MM.1S (cell line): ENCODE data around the gene CD74.

ENCODE experiments used
- DNase-seq: peaks from one replicate; pipeline ENCODE4 v3.0.0-alpha.2; 2015
- H2AFZ ChIP-seq: fragments of 300-600 bp; sonication (generic); 2 replicates; pipeline ENCODE4 v1.6.0; 2016; ENCODE audit warnings: antibody characterized with exemption, low read length
- H3F3A ChIP-seq: fragments of 300-600 bp; sonication (generic); 2 replicates; pipeline ENCODE4 v1.6.1; 2016; ENCODE audit warnings: mild to moderate bottlenecking, antibody characterized with exemption, low read length, moderate library complexity, mixed read lengths; ENCODE audit not compliant: insufficient read depth
- H3K27ac ChIP-seq: fragments of 300-600 bp; sonication (generic); 2 replicates; pipeline ENCODE4 v1.5.1; 2016; ENCODE audit warnings: mild to moderate bottlenecking, low read length
- H3K27me3 ChIP-seq: fragments of 300-600 bp; sonication (generic); replicated peaks from 2 replicates; pipeline ENCODE4 v1.6.0; 2016; ENCODE audit warnings: low read length; ENCODE audit not compliant: insufficient read depth
- H3K36me3 ChIP-seq: fragments of 300-600 bp; sonication (generic); replicated peaks from 2 replicates; pipeline ENCODE4 v1.6.1; 2016; ENCODE audit warnings: mild to moderate bottlenecking, low read length, mixed read lengths; ENCODE audit not compliant: insufficient read depth
- H3K4me1 ChIP-seq: fragments of 300-600 bp; sonication (generic); 2 replicates; pipeline ENCODE4 v1.6.1; 2016; ENCODE audit warnings: low read length, mixed read lengths
- H3K4me2 ChIP-seq: fragments of 300-600 bp; sonication (generic); 2 replicates; pipeline ENCODE4 v1.6.0; 2016; ENCODE audit warnings: low read depth, low read length
- H3K4me3 ChIP-seq: fragments of 300-600 bp; sonication (generic); 2 replicates; pipeline ENCODE4 v1.5.1; 2016; ENCODE audit warnings: low read length, mixed read lengths
- H3K79me2 ChIP-seq: fragments of 300-600 bp; sonication (generic); 2 replicates; pipeline ENCODE4 v1.6.1; 2016; ENCODE audit warnings: mixed run types, low read length, mixed read lengths
- H3K9ac ChIP-seq: fragments of 300-600 bp; sonication (generic); 2 replicates; pipeline ENCODE4 v1.6.1; 2016; ENCODE audit warnings: low read length, mixed read lengths
- H3K9me2 ChIP-seq: fragments of 300-600 bp; sonication (generic); replicated peaks from 2 replicates; pipeline ENCODE4 v1.6.1; 2016; ENCODE audit warnings: mild to moderate bottlenecking, low read length, mixed read lengths; ENCODE audit not compliant: insufficient read depth
- H3K9me3 ChIP-seq: fragments of 300-600 bp; sonication (generic); replicated peaks from 2 replicates; pipeline ENCODE4 v1.6.1; 2016; ENCODE audit warnings: mild to moderate bottlenecking, low read length, mixed read lengths; ENCODE audit not compliant: insufficient read depth
- H4K20me1 ChIP-seq: fragments of 300-600 bp; sonication (generic); 2 replicates; pipeline ENCODE4 v1.6.1; 2016; ENCODE audit warnings: mild to moderate bottlenecking, low read length, moderate library complexity, mixed read lengths; ENCODE audit not compliant: insufficient read depth
- CTCF ChIP-seq: fragments of 300-600 bp; sonication (generic); IDR thresholded peaks from 2 replicates; pipeline ENCODE4 v1.5.1; 2016; ENCODE audit warnings: antibody characterized with exemption, low read length, mixed read lengths
- EZH2 ChIP-seq: fragments of 300-600 bp; sonication (generic); optimal IDR thresholded peaks from 2 replicates; pipeline ENCODE3; 2017; ENCODE audit warnings: low read depth, mild to moderate bottlenecking, antibody characterized with exemption, low read length, mixed read lengths
- EZH2phosphoT487 ChIP-seq: fragments of 300-600 bp; sonication (generic); IDR thresholded peaks from 2 replicates; pipeline ENCODE4 v1.6.1; 2018; ENCODE audit warnings: antibody characterized with exemption, low read length

Gene CD74

GRCh38 chr5:150372639-150373038, 40.1 kb downstream of the CD74 start:
- peaks cover 14% of the 10 kb centered on the region for H3K36me3 ChIP-seq
- TF ChIP-seq EZH2 (no peak), EZH2phosphoT487 (no peak), CTCF (no peak)
- no peak overlapping the region for H3K9ac ChIP-seq
- no peaks in the 10 kb centered on the region for H3F3A ChIP-seq
- H3K9me3 ChIP-seq: no peaks in the 10 kb centered on the region
- no peak overlapping the region for H2AFZ ChIP-seq
- no peak for DNase-seq
- H3K4me2 ChIP-seq: no peak overlapping the region
- no peaks in the 10 kb centered on the region for H3K9me2 ChIP-seq
- H4K20me1 ChIP-seq: no peaks in the 10 kb centered on the region
- no peaks in the 10 kb centered on the region; the same call in 1 of the 2 replicates for H3K79me2 ChIP-seq
- H3K27me3 ChIP-seq: no peaks in the 10 kb centered on the region
- H3K4me1 ChIP-seq: no peaks in the 10 kb centered on the region
- no peak overlapping the region for H3K4me3 ChIP-seq
- H3K27ac ChIP-seq: no peak overlapping the region

- TF ChIP-seq EZH2 (no peak), EZH2phosphoT487 (no peak), CTCF (no peak)
- no peaks in the 10 kb centered on the region for H3K9me2 ChIP-seq
- peaks cover 9% of the 10 kb centered on the region for H3K36me3 ChIP-seq
- H3K79me2 ChIP-seq: peaks cover 14% of the 10 kb centered on the region; the same call in 1 of the 2 replicates
- no peak overlapping the region for H3K4me2 ChIP-seq
- no peak overlapping the region for H3K9ac ChIP-seq
- no peaks in the 10 kb centered on the region for H3K27me3 ChIP-seq
- no peak overlapping the region for H2AFZ ChIP-seq
- no peak overlapping the region for H3K27ac ChIP-seq
- H3K4me3 ChIP-seq: no peak overlapping the region
- no peaks in the 10 kb centered on the region for H3K4me1 ChIP-seq
- no peaks in the 10 kb centered on the region for H3F3A ChIP-seq
- H4K20me1 ChIP-seq: no peaks in the 10 kb centered on the region; the same call in 1 of the 2 replicates
- no peaks in the 10 kb centered on the region for H3K9me3 ChIP-seq
- DNase-seq: no peak
Measured at GRCh38 chr5:150368526-150368925, 44.2 kb downstream of the CD74 start.

- Histone ChIP-seq H3K27me3 (no peaks in the 10 kb centered on the region), H3K4me3 (no peak overlapping the region), H3K9me2 (no peaks in the 10 kb centered on the region), H3K9ac (no peak overlapping the region), H3K4me2 (no peak overlapping the region), H3K9me3 (no peaks in the 10 kb centered on the region), H3F3A (no peaks in the 10 kb centered on the region), H2AFZ (no peak overlapping the region), H3K36me3 (peaks cover 17% of the 10 kb centered on the region), H3K27ac (no peak overlapping the region), H3K4me1 (no peaks in the 10 kb centered on the region), H4K20me1 (no peaks in the 10 kb centered on the region; the same call in 1 of the 2 replicates), H3K79me2 (peaks cover 59% of the 10 kb centered on the region)
- no peak for TF ChIP-seq EZH2
- no peak for TF ChIP-seq CTCF
- TF ChIP-seq EZH2phosphoT487: no peak
- no peak for DNase-seq
Measured at GRCh38 chr5:150364004-150364403, 48.7 kb downstream of the CD74 start.
